ENCODE data around the gene GOLGA6L4.
"Not testable (repeated sequence)": the region's sequence is repeated elsewhere in the genome, so short reads cannot be mapped to it uniquely, and the experiment has no call there.

GRCh38 chr15:84199865-84200264 lies 35.7 kb upstream of the GOLGA6L4 start:
- not testable (repeated sequence) for TF ChIP-seq MYC (IDR thresholded peaks at IDR 0.05; ENCODE audit: low read depth, low read length); MYC (CRISPR knock-in tag; IDR thresholded peaks at IDR 0.05; ENCODE audit: borderline replicate concordance, low read depth); ZNF274 (IDR thresholded peaks at IDR 0.05; ENCODE audit: borderline replicate concordance, low read depth, low read length); EHMT2 (IDR thresholded peaks at IDR 0.05); RB1 (IDR thresholded peaks at IDR 0.05; ENCODE audit: low read depth); ZNF76 (CRISPR knock-in tag; IDR thresholded peaks at IDR 0.05; ENCODE audit: borderline replicate concordance); SMC3 (conservative IDR thresholded peaks at IDR 0.05; ENCODE audit: insufficient read depth, low read depth, low read length); ZNF436 (CRISPR knock-in tag; IDR thresholded peaks at IDR 0.05); RFX7 (CRISPR knock-in tag; IDR thresholded peaks at IDR 0.05); MEIS2 (IDR thresholded peaks at IDR 0.05; ENCODE audit: partially characterized antibody)
